RWPE1 (cell line): ENCODE results near the gene IRX3.
A peak's percentile ranks its signal among the peaks of the same experiment; 100 is the strongest.

ENCODE experiments used
- CTCF ChIA-PET: fragments of 350-600 bp; sonication (Branson Sonifier 250); formaldehyde crosslinking; extraction: SDS; loops from one replicate; lab custom pipeline; 2021; lab: Yijun Ruan, JAX
- POLR2A ChIA-PET: fragments of 400-600 bp; formaldehyde crosslinking; extraction: SDS; loops from one replicate; lab custom pipeline; 2020; ENCODE audit warnings: antibody characterized with exemption; ENCODE audit not compliant: low non-redundant PET; lab: Yijun Ruan, JAX
- DNase-seq: peaks from one replicate; pipeline ENCODE4 v3.0.0; 2012; ENCODE audit warnings: low spot score
- H3K27ac ChIP-seq: fragments of 450-650 bp; 2 replicates; pipeline ENCODE4 v1.5.1; 2017
- CTCF ChIP-seq: fragments of 450-650 bp; conservative IDR thresholded peaks from 2 replicates; pipeline ENCODE4 v1.5.1; 2017; ENCODE audit warnings: low read depth, mild to moderate bottlenecking

Gene IRX3

DNA sequence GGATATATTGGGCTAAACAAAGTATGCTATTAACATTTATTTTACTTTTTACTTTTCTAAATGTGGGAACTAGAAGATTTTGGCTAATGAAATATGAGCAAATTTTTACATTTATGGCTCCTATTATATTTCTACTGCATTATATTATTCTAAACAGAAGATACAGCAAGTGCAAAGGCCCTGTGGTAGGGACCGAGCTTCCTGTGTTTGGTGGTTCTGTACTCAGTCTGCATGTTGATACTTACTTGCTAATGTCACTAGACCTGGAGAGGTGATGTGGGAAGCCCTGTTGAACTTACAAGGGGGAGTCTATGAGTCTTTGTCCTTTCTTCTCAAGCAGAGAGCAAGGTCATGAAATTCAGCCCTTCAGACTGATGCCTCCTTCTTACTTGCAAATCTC, 10.0 kb upstream of the IRX3 start:
- TF ChIP-seq CTCF, result no peak
- ChIA-PET POLR2A (no interaction called here), CTCF (no interaction called here)
- no peak for DNase-seq
- no peak overlapping the region for H3K27ac ChIP-seq

DNA sequence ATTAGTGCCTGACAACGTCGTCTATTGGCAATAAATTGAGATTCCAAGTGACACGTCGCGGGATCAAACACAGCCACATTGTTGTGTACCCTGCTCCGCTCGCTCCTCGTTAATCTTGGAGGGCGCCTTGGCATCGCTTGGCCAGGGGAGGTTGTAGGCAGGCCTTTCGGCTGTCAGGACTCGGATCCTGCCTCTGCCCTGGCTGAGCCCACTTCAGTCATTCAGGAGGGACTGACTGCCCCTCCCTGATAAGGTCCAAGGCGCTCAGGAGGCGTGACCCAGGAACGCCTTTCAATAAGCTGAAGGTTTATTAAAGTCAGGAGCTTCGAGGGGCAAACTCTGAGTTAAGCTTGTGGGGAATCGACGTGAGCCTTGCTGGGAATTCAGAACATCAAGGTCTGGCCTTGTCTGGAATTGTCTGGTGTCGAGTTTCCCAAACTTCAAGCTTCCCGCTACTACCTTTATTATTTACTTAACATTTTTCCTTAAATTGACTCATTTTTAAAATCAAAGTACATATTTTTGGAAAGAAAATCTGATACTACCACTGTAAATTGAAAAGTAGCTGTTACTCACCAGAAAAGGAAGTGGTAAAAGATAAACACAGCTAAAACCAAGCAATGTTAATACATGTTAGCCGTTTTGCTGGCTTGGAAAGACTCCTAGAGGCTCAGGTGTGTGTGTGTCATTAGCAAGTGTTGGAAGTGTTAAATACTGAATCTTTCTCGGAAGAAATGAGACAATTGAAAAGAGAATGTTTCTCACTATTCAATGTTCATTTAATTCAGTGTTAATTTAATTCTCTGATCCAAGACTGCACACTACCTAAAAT, 5.3 kb upstream of the IRX3 start:
- no peak for DNase-seq
- ChIA-PET CTCF (interaction anchor here (0.6 kb wide), 1 partner anchor 500 kb away, joined by 3 read pairs; no protein-coding TSS in a partner anchor), POLR2A (no interaction called here)

DNA sequence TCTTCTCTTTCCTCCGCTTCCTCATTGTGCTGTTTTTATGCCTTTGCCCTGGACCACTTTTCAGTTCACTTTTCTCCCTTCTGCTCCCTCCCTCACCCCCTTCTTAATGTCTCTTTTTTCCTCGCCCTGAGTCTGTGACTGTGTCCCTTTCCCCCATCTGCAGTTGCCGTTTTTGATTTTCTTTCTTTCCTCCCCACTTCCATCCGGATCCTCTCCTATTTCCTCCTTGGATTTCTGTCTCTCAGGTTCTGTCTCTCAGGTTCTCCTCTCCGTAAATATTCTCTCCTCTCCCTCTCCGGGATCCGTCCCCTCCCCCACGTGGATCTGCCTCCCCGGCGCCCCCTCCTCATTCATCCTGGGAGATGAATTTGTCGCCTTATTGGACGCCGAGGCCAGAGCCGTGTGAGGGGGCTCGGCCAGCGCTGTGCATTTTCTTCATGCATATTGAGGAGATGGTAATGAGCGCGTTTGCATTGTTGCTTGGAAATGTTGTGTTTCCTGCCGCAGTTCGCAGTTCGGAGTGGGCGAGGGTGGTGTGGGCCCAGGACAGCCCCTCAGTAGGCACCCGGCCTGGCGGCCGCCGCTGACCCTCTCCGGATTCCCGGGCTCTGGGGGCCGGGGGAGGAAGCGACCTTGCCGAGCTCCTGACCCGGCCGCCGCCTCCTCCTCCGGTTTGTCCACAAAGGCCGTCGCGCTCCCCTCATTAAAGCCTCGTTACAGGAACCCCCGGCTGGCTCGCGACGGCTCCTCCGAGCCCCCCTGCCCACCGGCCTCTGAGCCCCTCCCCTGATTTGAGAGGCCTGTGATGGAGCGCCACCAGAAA, 4.5 kb upstream of the IRX3 start:
- no peak for TF ChIP-seq CTCF
- POLR2A ChIA-PET, result no interaction called here
- peak overlapping the region; percentile 36; the same call in 1 of the 2 replicates for H3K27ac ChIP-seq
- CTCF ChIA-PET, result no interaction called here
- DNase-seq, result no peak

More for the DNA sequence above, 5.3 kb upstream of the IRX3 start:
- TF ChIP-seq CTCF, result no peak
- H3K27ac ChIP-seq, result peak overlapping the region; percentile 36; the same call in 1 of the 2 replicates

DNA sequence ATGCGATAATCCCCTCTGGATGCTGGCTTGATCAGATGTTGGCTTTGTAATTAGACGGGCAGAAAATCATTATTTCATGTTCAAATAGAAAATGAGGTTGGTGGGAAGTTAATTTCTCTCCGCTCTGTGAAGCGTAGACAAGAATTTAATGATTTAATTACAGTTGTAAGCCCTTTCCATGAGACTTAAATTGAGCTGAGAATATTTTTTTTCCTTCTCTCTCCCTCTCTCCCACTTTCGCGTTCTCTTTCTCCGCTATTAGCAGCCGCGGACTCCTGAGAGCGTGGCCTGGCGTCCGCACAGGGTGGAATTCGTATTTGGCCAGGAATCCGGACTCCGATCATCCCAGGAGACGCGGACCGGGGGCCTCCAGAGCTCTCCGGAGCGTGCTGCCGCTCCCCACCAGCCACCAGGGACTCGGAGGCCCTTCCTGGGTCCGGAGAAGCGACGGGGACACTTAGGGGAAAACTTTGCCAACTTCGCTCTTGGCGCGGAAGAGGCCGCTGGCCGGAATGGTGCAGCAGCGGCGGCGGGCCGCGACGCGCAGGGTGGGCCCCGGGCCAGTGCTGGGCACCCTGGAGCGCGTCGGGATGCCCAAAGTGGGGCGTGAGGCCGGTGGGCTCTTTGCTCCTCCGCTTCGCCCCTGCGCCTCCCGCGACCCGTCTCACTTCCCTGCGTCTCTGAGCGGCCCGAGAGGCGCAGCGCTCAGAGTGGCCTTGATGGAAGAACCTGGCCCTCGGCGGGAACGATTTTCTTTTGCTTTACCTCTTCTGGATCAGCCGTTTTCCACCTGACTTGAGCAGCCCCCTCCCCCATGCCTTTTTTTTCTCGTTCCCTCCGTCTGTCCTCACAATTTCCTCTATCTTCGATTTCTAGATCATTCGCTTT, 3.6 kb upstream of the IRX3 start:
- DNase-seq, result no peak
- ChIA-PET POLR2A (no interaction called here), CTCF (interaction anchor here (0.6 kb wide), 1 partner anchor 539 kb away, joined by 6 read pairs; no protein-coding TSS in a partner anchor)
- no peak for TF ChIP-seq CTCF
- H3K27ac ChIP-seq, result no peak overlapping the region

DNA sequence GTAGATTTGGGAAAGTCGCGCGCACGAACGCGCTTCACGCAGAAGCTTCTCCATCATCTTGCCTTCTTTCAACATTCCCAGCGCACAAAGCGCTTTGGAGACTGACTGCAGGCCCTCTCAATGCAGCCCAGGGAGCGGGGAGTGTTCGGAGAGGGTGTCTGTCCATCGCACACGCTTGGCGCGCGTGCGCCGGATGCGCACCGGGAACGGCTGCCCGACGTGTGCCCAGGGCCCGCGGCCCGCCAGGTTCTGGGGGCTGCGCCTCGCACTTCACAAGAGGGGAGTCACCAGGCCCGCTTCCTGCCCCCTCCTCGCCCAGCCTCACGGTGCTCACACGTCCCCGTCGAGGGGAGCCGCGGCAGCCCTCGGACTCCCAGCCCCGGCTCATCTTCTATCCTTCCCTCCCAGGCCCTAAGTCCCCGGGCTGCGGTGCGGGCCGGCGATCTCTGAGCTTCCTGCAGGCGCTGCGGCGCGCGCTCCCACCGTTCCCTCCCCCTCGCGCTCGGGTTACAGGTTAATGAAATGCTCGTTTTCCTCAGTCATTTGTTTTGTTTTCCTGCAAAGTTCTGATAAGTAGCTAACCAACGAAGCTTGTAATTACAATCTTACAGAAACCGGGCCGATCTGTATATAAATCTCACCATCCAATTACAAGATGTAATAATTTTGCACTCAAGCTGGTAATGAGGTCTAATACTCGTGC, 2.8 kb upstream of the IRX3 start:
- POLR2A ChIA-PET, result no interaction called here
- H3K27ac ChIP-seq, result no peak overlapping the region
- no peak for DNase-seq

More for the DNA sequence above, 2.8 kb upstream of the IRX3 start:
- no peak for TF ChIP-seq CTCF
- CTCF ChIA-PET, result interaction anchor here (0.6 kb wide), 1 partner anchor 538 kb away, joined by 6 read pairs; no protein-coding TSS in a partner anchor
